ENCODE data around the gene PIK3CA.

DNA sequence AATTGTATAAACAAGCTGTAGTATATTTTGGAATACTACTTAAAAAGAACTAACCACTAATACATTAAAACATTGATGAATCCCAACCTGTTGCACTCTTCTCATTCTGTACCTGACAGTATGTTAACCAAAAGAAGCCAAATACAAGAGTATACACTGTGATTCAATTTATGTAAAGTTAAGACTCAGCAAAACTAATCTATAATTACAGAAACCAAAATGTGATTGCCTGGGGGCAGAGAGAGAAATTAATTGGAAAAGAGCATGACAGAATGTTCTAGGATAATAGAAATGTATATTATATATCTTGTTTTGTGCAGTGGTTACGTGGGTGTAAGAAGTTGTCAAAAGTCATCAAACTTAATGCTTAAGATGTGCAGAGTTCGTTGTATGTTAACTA is 31.1 kb downstream of the PIK3CA start:
- TF ChIP-seq TAF1 (IDR thresholded peaks at IDR 0.05; ENCODE audit: borderline replicate concordance, insufficient read depth, low read length) (no peak), SIN3A (IDR thresholded peaks at IDR 0.05; ENCODE audit: borderline replicate concordance, insufficient read depth, low read length) (no peak)
